ENCODE results near the gene C1orf74.

- TF ChIP-seq, protein P1, sequence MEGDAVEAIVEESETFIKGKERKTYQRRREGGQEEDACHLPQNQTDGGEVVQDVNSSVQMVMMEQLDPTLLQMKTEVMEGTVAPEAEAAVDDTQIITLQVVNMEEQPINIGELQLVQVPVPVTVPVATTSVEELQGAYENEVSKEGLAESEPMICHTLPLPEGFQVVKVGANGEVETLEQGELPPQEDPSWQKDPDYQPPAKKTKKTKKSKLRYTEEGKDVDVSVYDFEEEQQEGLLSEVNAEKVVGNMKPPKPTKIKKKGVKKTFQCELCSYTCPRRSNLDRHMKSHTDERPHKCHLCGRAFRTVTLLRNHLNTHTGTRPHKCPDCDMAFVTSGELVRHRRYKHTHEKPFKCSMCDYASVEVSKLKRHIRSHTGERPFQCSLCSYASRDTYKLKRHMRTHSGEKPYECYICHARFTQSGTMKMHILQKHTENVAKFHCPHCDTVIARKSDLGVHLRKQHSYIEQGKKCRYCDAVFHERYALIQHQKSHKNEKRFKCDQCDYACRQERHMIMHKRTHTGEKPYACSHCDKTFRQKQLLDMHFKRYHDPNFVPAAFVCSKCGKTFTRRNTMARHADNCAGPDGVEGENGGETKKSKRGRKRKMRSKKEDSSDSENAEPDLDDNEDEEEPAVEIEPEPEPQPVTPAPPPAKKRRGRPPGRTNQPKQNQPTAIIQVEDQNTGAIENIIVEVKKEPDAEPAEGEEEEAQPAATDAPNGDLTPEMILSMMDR (IDR thresholded peaks at IDR 0.05): no peak
- TF ChIP-seq EP300 (IDR thresholded peaks at IDR 0.05): no peak
These were observed 13.5 kb downstream of the C1orf74 start for GRCh38 chr1:209770636-209771415.
